ENCODE data around the gene SRC.

The SRC gene

GRCh38 chr20:37381621-37382471 lies 35.9 kb downstream of the SRC start:
- intact Hi-C loops (cut with DNase I; ENCODE audit: low total_unique reads): loop anchor here (10.0 kb wide), 1 partner anchor 187 kb away; no protein-coding TSS in a partner anchor
- DNase-seq: peak; percentile 9 to 51
- H3K9me3 ChIP-seq: no peaks in the 10 kb centered on the region
- H3K27ac ChIP-seq: no peak overlapping the region
- H3K4me1 ChIP-seq: peaks cover 0 to 17% (median 11%) of the 10 kb centered on the region in 4 donors
- H3K36me3 ChIP-seq: peaks cover 9 to 19% (median 18%) of the 10 kb centered on the region in 3 donors
- TF ChIP-seq CTCF (IDR thresholded peaks at IDR 0.05): no peak
- no peak overlapping the region for H3K4me3 ChIP-seq
- H3K27me3 ChIP-seq: no peaks in the 10 kb centered on the region

GRCh38 chr20:37382482-37383120 lies 36.7 kb downstream of the SRC start:
- Histone ChIP-seq H3K27ac (peak overlapping the region in 1 of 2 donors; percentile 41), H3K4me1 (peaks cover 0 to 17% (median 11%) of the 10 kb centered on the region in 4 donors), H3K27me3 (no peaks in the 10 kb centered on the region), H3K36me3 (peaks cover 9 to 27% (median 25%) of the 10 kb centered on the region in 3 donors), H3K4me3 (no peak overlapping the region), H3K9me3 (no peaks in the 10 kb centered on the region)
- intact Hi-C loops (cut with DNase I; ENCODE audit: low total_unique reads): loop anchor here (10.0 kb wide), 1 partner anchor 188 kb away; no protein-coding TSS in a partner anchor
- no peak for TF ChIP-seq CTCF (IDR thresholded peaks at IDR 0.05)
- peak in 1 of 2 donors; percentile 15 for DNase-seq

- H3K27ac ChIP-seq: peak overlapping the region; percentile 36 to 41
- TF ChIP-seq CTCF (IDR thresholded peaks at IDR 0.05): no peak
- intact Hi-C loops (cut with DNase I; ENCODE audit: low total_unique reads): loop anchor here (10.0 kb wide), 1 partner anchor 189 kb away; no protein-coding TSS in a partner anchor
- H3K9me3 ChIP-seq: no peaks in the 10 kb centered on the region
- H3K36me3 ChIP-seq: peaks cover 9 to 34% (median 33%) of the 10 kb centered on the region in 3 donors
- peak; percentile 34 to 75 for DNase-seq
- H3K27me3 ChIP-seq: no peaks in the 10 kb centered on the region
- H3K4me3 ChIP-seq: peak overlapping the region in 1 of 2 donors; percentile 49
- H3K4me1 ChIP-seq: peaks cover 0 to 17% (median 11%) of the 10 kb centered on the region in 4 donors
Observed at GRCh38 chr20:37383229-37383989, 37.5 kb downstream of the SRC start.

GRCh38 chr20:37384683-37385174 lies 38.8 kb downstream of the SRC start:
- peak overlapping the region; percentile 36 to 41 for H3K27ac ChIP-seq
- intact Hi-C loops (cut with DNase I; ENCODE audit: low total_unique reads): loop anchor here (5.0 to 10.0 kb wide), 4 partner anchors 117 to 190 kb away; no protein-coding TSS in a partner anchor
- peak; percentile 38 to 77 for DNase-seq
- no peaks in the 10 kb centered on the region for H3K9me3 ChIP-seq
- H3K4me3 ChIP-seq: peak overlapping the region; percentile 46 to 49
- H3K36me3 ChIP-seq: peaks cover 9 to 40% (median 39%) of the 10 kb centered on the region in 3 donors
- peak; percentile 92 to 96 for TF ChIP-seq CTCF (IDR thresholded peaks at IDR 0.05)
- peaks cover 0 to 17% (median 11%) of the 10 kb centered on the region in 4 donors for H3K4me1 ChIP-seq
- H3K27me3 ChIP-seq: no peaks in the 10 kb centered on the region

GRCh38 chr20:37385176-37385575 lies 39.2 kb downstream of the SRC start:
- TF ChIP-seq CTCF (IDR thresholded peaks at IDR 0.05): no peak
- Histone ChIP-seq H3K27me3 (no peaks in the 10 kb centered on the region), H3K27ac (no peak overlapping the region), H3K9me3 (no peaks in the 10 kb centered on the region), H3K4me3 (no peak overlapping the region), H3K4me1 (peaks cover 0 to 17% (median 11%) of the 10 kb centered on the region in 4 donors), H3K36me3 (peaks cover 9 to 42% (median 40%) of the 10 kb centered on the region in 3 donors)
- peak in 1 of 2 donors; percentile 51 for DNase-seq
- intact Hi-C loops (cut with DNase I; ENCODE audit: low total_unique reads): loop anchor here (5.0 to 10.0 kb wide), 4 partner anchors 118 to 190 kb away; no protein-coding TSS in a partner anchor
